Measurements from ENCODE around the gene SRRM3. TPM values are rescaled to one million over a fixed set of nuclear protein-coding genes. Genes with fewer than 3 reads are reported as not detected.
A peak's percentile ranks its signal among the peaks of the same experiment; 100 is the strongest.

The SRRM3 gene
- total and polyA plus RNA-seq, 9 of the 15 experiments (the other 6 are each of a cell fraction or from before 2014, with no cell fraction given), result 0.04 to 0.91 (median 0.46) TPM; not detected in 2

- TF ChIP-seq ZBTB2 (IDR thresholded peaks at IDR 0.05) (no peak), FOXA1 (IDR thresholded peaks at IDR 0.05; ENCODE audit: borderline replicate concordance) (no peak), PKNOX1 (IDR thresholded peaks at IDR 0.05) (no peak), SP2 (IDR thresholded peaks at IDR 0.05; ENCODE audit: extremely low read depth, low read depth, low read length, poor library complexity, severe bottlenecking) (no peak), ZNF316 (IDR thresholded peaks at IDR 0.05) (no peak), IRF2 (CRISPR knock-in tag; IDR thresholded peaks at IDR 0.05) (no peak)
Observed at GRCh38 chr7:76202666-76203030, 952 bp downstream of the SRRM3 start (continued).

GRCh38 chr7:76204147-76204546, 2.5 kb downstream of the SRRM3 start:
- ChIA-PET POLR2A (interaction anchor here (0.6 kb wide), 1 partner anchor 117 kb away, joined by 3 read pairs; no protein-coding TSS in a partner anchor), CTCF (ENCODE audit: low intra/inter-chr PET ratio) (no interaction called here)
- no TSS peak for BruUV-seq (replicated peaks)
- ATAC-seq (no peak), FAIRE-seq (no peak), DNase-seq (ENCODE audit: extremely low read depth in 1 of 4, low spot score in 3 of 4) (no peak)
- Histone ChIP-seq H3K9me1 (ENCODE audit: control insufficient read depth, insufficient read depth, low read length) (no peaks in the 10 kb centered on the region), H3K4me3 (no peak overlapping the region), H3K4me2 (ENCODE audit: insufficient read depth, low read length) (no peak overlapping the region), H4K20me1 (replicated peaks; ENCODE audit: control insufficient read depth, insufficient read depth, low read length) (peaks cover 6% of the 10 kb centered on the region; the same call in 1 of the 2 replicates), H3K27ac (ENCODE audit: extremely low read depth, low read depth, low read length) (no peak overlapping the region), H3K79me2 (ENCODE audit: control insufficient read depth, insufficient read depth, low read length) (no peaks in the 10 kb centered on the region), H3K4me1 (replicated peaks in 1 of 2; ENCODE audit: control insufficient read depth in 2 of 2, insufficient read depth in 2 of 2, low read length in 2 of 2) (peaks cover 0 to 11% of the 10 kb centered on the region in 2 experiments; a peak in 2 of 5 replicates), H2AFZ (ENCODE audit: low read depth, low read length) (no peak overlapping the region), H3K9ac (ENCODE audit: insufficient read depth in 1 of 2, low read depth in 2 of 2, low read length in 2 of 2) (no peak overlapping the region), H3K27me3 (ENCODE audit: control insufficient read depth in 2 of 2, insufficient read depth in 2 of 2, low read length in 2 of 2) (peaks cover 9 to 33% of the 10 kb centered on the region in 2 experiments), H3K36me3 (ENCODE audit: control insufficient read depth, insufficient read depth, low read length) (no peaks in the 10 kb centered on the region), H3K9me3 (replicated peaks; ENCODE audit: control insufficient read depth, insufficient read depth, low read depth, low read length) (no peaks in the 10 kb centered on the region)
- intact Hi-C loops (cut with micrococcal nuclease), result no loop called here
- in situ Hi-C loops (cut with MboI), result no loop called here
- 0% methylated on average over 2 of the region's 2 CpGs for WGBS (ENCODE audit: insufficient coverage, low coverage, missing lambda C conversion rate)
- TF ChIP-seq TRIM24 (IDR thresholded peaks at IDR 0.05) (no peak), EP300 (IDR thresholded peaks at IDR 0.05; ENCODE audit: low read length) (no peak), REST (IDR thresholded peaks at IDR 0.05; ENCODE audit: borderline replicate concordance) (peak; percentile 5; the same call in 1 of the 2 replicates), REST (CRISPR knock-in tag; IDR thresholded peaks at IDR 0.05; ENCODE audit: low read depth) (no peak)

Data from K562 (cell line).